Nephron progenitor cell (in vitro differentiated cells): ENCODE data around the gene OR13C8.

Source experiments
- DNase-seq: peaks from one replicate; pipeline ENCODE4 v3.0.0; 2021
- H3K27ac Mint-ChIP-seq: 2 replicates; pipeline ENCODE4 v1.8.0; 2021; ENCODE audit warnings: mild to moderate bottlenecking, moderate library complexity, mixed read lengths
- H3K27me3 Mint-ChIP-seq: 2 replicates; pipeline ENCODE4 v1.8.0; 2021; ENCODE audit warnings: mild to moderate bottlenecking, low read depth, mixed read lengths; ENCODE audit not compliant: poor library complexity
- H3K36me3 Mint-ChIP-seq: 2 replicates; pipeline ENCODE4 v1.8.0; 2021; ENCODE audit warnings: low read depth, mixed read lengths
- H3K4me1 Mint-ChIP-seq: 2 replicates; pipeline ENCODE4 v1.8.0; 2021; ENCODE audit warnings: mixed read lengths
- H3K4me3 Mint-ChIP-seq: 2 replicates; pipeline ENCODE4 v1.8.0; 2021; ENCODE audit warnings: mild to moderate bottlenecking, moderate library complexity, mixed read lengths
- H3K9me3 Mint-ChIP-seq: 2 replicates; pipeline ENCODE4 v1.8.0; 2021; ENCODE audit warnings: mild to moderate bottlenecking, moderate library complexity, mixed read lengths
- CTCF ChIP-seq: fragments of 200-600 bp; sonication (generic); IDR thresholded peaks from 2 replicates; pipeline ENCODE4 v1.5.0; 2021; ENCODE audit warnings: antibody characterized with exemption

OR13C8 gene

GRCh38 chr9:104606152-104606551, 37.2 kb downstream of the OR13C8 start:
- no peaks in the 10 kb centered on the region for H3K9me3 Mint-ChIP-seq
- DNase-seq = no peak

GRCh38 chr9:104608336-104608735, 39.4 kb downstream of the OR13C8 start:
- Mint-ChIP-seq H3K4me3 (no peak overlapping the region), H3K36me3 (no peaks in the 10 kb centered on the region), H3K27ac (no peak overlapping the region), H3K4me1 (no peaks in the 10 kb centered on the region), H3K9me3 (no peaks in the 10 kb centered on the region), H3K27me3 (peaks cover 11% of the 10 kb centered on the region)
- TF ChIP-seq CTCF = peak; percentile 14
- no peak for DNase-seq

More at GRCh38 chr9:104606152-104606551, 37.2 kb downstream of the OR13C8 start:
- no peak for TF ChIP-seq CTCF
- no peaks in the 10 kb centered on the region for H3K36me3 Mint-ChIP-seq
- H3K4me3 Mint-ChIP-seq = no peak overlapping the region
- no peak overlapping the region for H3K27ac Mint-ChIP-seq
- H3K4me1 Mint-ChIP-seq = no peaks in the 10 kb centered on the region
- peaks cover 8% of the 10 kb centered on the region for H3K27me3 Mint-ChIP-seq

- Mint-ChIP-seq H3K4me3 (no peak overlapping the region), H3K27ac (no peak overlapping the region), H3K9me3 (no peaks in the 10 kb centered on the region), H3K4me1 (no peaks in the 10 kb centered on the region), H3K36me3 (no peaks in the 10 kb centered on the region), H3K27me3 (peaks cover 3% of the 10 kb centered on the region)
- TF ChIP-seq CTCF = no peak
- DNase-seq = no peak
Observed at GRCh38 chr9:104611213-104611612, 42.2 kb downstream of the OR13C8 start.

- H3K27ac Mint-ChIP-seq = no peak overlapping the region
- no peak for TF ChIP-seq CTCF
- H3K9me3 Mint-ChIP-seq = no peaks in the 10 kb centered on the region
- H3K36me3 Mint-ChIP-seq = no peaks in the 10 kb centered on the region
- H3K27me3 Mint-ChIP-seq = peaks cover 9% of the 10 kb centered on the region
- H3K4me3 Mint-ChIP-seq = no peak overlapping the region
- no peaks in the 10 kb centered on the region for H3K4me1 Mint-ChIP-seq
- no peak for DNase-seq
Observed at GRCh38 chr9:104617418-104617817, 48.5 kb downstream of the OR13C8 start.

- Mint-ChIP-seq H3K9me3 (no peaks in the 10 kb centered on the region), H3K27me3 (peaks cover 6% of the 10 kb centered on the region), H3K36me3 (no peaks in the 10 kb centered on the region), H3K4me3 (no peak within 1 kb of the TSS), H3K27ac (no peak within 1 kb of the TSS), H3K4me1 (no peaks in the 10 kb centered on the region)
- no peak for TF ChIP-seq CTCF
- DNase-seq = no peak
Observed at GRCh38 chr9:104618104-104618503, 49.1 kb downstream of the OR13C8 start, which contains the start of gene OR13C9. Gene OR13C9 (minus strand): TSS chr9:104618204. CDS start chr9:104618204, 0 bp downstream.
